Measurements from ENCODE around the gene PCDHA6. TPM values are rescaled to one million over a fixed set of nuclear protein-coding genes. Genes with fewer than 3 reads are reported as not detected.

Gene PCDHA6
- total RNA-seq, 1 donor from 2014 or later: 1.2 TPM

DNA sequence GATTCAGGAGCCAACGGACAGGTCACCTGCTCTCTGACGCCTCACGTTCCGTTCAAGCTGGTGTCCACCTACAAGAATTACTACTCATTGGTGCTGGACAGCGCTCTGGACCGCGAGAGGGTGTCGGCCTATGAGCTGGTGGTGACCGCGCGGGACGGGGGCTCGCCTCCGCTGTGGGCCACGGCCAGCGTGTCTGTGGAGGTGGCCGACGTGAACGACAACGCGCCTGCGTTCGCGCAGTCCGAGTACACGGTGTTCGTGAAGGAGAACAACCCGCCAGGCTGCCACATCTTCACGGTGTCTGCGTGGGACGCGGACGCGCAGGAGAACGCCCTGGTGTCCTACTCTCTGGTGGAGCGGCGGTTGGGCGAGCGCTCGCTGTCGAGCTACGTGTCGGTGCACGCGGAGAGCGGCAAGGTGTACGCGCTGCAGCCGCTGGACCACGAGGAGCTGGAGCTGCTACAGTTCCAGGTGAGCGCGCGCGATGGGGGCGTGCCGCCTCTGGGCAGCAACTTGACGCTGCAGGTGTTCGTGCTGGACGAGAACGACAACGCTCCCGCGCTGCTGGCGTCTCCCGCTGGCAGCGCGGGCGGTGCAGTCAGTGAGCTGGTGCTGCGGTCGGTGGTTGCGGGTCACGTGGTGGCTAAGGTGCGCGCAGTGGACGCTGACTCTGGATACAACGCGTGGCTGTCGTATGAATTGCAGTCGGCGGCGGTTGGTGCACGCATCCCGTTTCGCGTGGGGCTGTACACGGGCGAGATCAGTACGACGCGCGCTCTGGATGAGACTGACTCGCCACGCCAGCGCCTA is 29.6 kb downstream of the PCDHA6 start:
- Histone ChIP-seq H3K36me3 (no peaks in the 10 kb centered on the region), H3K27me3 (no peaks in the 10 kb centered on the region), H3K27ac (no peak overlapping the region), H3K4me3 (no peak overlapping the region), H3K9me3 (no peaks in the 10 kb centered on the region), H3K4me1 (no peaks in the 10 kb centered on the region)
- DNase-seq (ENCODE audit: extremely low spot score in 2 of 2): no peak
- intact Hi-C loops (cut with DNase I): no loop called here
- TF ChIP-seq POLR2A (IDR thresholded peaks at IDR 0.05): no peak
- TF ChIP-seq, protein P1, sequence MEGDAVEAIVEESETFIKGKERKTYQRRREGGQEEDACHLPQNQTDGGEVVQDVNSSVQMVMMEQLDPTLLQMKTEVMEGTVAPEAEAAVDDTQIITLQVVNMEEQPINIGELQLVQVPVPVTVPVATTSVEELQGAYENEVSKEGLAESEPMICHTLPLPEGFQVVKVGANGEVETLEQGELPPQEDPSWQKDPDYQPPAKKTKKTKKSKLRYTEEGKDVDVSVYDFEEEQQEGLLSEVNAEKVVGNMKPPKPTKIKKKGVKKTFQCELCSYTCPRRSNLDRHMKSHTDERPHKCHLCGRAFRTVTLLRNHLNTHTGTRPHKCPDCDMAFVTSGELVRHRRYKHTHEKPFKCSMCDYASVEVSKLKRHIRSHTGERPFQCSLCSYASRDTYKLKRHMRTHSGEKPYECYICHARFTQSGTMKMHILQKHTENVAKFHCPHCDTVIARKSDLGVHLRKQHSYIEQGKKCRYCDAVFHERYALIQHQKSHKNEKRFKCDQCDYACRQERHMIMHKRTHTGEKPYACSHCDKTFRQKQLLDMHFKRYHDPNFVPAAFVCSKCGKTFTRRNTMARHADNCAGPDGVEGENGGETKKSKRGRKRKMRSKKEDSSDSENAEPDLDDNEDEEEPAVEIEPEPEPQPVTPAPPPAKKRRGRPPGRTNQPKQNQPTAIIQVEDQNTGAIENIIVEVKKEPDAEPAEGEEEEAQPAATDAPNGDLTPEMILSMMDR (IDR thresholded peaks at IDR 0.05): no peak
- TF ChIP-seq POLR2AphosphoS5 (IDR thresholded peaks at IDR 0.05; ENCODE audit: insufficient read depth in 1 of 2, low read depth in 1 of 2): no peak

DNA sequence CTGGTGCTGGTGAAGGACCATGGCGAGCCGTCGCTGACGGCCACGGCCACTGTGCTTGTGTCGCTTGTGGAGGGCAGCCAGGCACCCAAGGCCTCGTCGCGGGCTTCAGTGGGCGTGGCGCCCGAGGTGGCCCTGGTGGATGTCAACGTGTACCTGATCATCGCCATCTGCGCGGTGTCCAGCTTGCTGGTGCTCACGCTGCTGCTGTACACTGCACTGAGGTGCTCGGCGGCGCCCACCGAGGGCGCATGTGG is 30.2 kb downstream of the PCDHA6 start:
- intact Hi-C loops (cut with DNase I): no loop called here
- no peak overlapping the region for H3K4me3 ChIP-seq
- DNase-seq (ENCODE audit: extremely low spot score in 2 of 2): no peak

DNA sequence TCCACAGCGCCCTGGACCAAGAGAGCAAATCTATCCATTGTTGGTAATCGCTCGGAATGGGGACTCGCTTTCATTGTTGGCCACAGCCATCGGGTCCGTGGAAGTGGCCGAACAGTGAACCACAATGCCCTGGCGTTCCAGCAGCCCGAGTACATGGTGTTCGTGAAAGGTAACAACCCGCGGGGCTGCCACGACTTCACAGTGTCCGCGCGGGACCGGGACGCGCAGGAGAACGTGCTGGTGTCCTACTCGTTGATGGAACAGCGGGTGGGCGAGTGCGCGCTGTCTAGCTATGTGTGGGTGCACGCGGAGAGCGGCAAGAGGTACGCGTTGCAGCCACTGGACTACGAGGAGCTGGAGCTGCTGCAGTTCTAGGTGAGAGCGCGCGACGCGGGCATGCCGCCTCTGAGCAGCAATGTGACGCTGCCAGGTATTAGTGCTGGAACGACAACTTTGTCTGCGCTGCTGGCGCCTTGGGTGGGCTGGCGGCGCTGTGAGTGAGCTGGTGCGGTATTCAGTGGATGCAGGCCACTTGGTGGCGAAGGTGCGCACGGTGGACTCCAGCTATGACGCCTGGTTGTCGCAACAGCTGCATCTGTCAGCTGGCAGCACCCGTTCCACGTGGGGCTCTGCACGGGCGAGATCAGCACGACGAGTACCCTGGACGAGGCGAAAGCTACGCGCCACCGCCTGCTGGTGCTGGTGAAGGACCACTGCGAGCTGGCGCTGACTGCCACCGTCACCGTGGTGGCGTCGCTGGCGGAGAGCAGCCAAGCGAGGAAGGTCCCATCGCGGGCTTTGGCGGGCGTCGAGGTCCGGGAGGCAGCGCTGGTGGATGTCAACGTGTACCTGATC is 34.9 kb downstream of the PCDHA6 start:
- Histone ChIP-seq H3K27ac (no peak overlapping the region), H3K4me3 (no peak overlapping the region), H3K27me3 (no peaks in the 10 kb centered on the region), H3K9me3 (peaks cover 6% of the 10 kb centered on the region), H3K4me1 (no peaks in the 10 kb centered on the region), H3K36me3 (no peaks in the 10 kb centered on the region)
- no peak for DNase-seq (ENCODE audit: extremely low spot score in 2 of 2)
- intact Hi-C loops (cut with DNase I): no loop called here
- TF ChIP-seq, protein P1 (IDR thresholded peaks at IDR 0.05): no peak
- TF ChIP-seq POLR2AphosphoS5 (IDR thresholded peaks at IDR 0.05; ENCODE audit: insufficient read depth in 1 of 2, low read depth in 1 of 2) (no peak), POLR2A (IDR thresholded peaks at IDR 0.05) (no peak)

More for the DNA sequence above, 30.2 kb downstream of the PCDHA6 start:
- Histone ChIP-seq H3K9me3 (peaks cover 2% of the 10 kb centered on the region), H3K27ac (no peak overlapping the region), H3K36me3 (no peaks in the 10 kb centered on the region), H3K27me3 (no peaks in the 10 kb centered on the region), H3K4me1 (no peaks in the 10 kb centered on the region)
- TF ChIP-seq POLR2AphosphoS5 (IDR thresholded peaks at IDR 0.05; ENCODE audit: insufficient read depth in 1 of 2, low read depth in 1 of 2) (no peak), POLR2A (IDR thresholded peaks at IDR 0.05) (no peak)
- TF ChIP-seq, protein P1 (IDR thresholded peaks at IDR 0.05): no peak

DNA sequence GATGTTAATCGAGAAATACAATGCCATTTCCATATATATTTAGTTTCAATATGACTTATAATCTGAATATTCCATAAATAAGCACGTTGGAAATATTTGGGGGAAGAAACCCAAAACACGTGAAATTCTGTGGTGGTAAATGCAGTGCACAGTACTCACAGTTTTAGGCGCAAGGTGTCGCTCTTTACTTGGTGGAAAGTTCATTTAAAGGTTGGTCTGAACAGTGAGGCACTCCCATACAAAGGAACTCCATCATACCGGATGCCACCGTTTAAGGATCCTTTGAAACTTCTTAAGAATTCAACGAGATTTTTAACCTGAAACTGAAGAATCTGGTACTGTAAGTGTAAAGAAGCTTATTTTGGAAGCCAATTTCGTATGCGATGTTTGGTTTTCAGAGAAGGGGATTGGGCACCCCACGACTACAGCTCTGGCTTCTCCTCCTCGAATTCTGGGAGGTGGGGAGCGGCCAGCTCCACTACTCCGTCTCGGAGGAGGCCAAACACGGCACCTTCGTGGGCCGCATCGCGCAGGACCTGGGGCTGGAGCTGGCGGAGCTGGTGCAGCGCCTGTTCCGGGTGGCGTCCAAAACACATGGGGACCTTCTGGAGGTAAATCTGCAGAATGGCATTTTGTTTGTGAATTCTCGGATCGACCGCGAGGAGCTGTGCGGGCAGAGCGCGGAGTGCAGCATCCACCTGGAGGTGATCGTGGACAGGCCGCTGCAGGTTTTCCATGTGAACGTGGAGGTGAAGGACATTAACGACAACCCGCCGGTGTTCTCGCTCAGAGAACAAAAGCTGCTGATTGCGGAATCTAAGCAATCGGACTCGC is 41.2 kb downstream of the PCDHA6 start, which contains the start of gene PCDHA11:
TSS of gene PCDHA11 (plus strand) at position 237 of the 834 bp plus-strand sequence. CDS start at position 384, 147 bp downstream.
- intact Hi-C loops (cut with DNase I): no loop called here
- Histone ChIP-seq H3K9me3 (no peaks in the 10 kb centered on the region), H3K36me3 (no peaks in the 10 kb centered on the region), H3K27me3 (no peaks in the 10 kb centered on the region), H3K4me3 (no peak within 1 kb of the TSS), H3K4me1 (no peaks in the 10 kb centered on the region), H3K27ac (no peak within 1 kb of the TSS)
- TF ChIP-seq, protein P1 (IDR thresholded peaks at IDR 0.05): no peak
- TF ChIP-seq POLR2A (IDR thresholded peaks at IDR 0.05): no peak
- TF ChIP-seq POLR2AphosphoS5 (IDR thresholded peaks at IDR 0.05; ENCODE audit: insufficient read depth in 1 of 2, low read depth in 1 of 2): no peak
- no peak for DNase-seq (ENCODE audit: extremely low spot score in 2 of 2)
